ENCODE results near the gene YPEL5.
"Not testable (repeated sequence)": the region's sequence is repeated elsewhere in the genome, so short reads cannot be mapped to it uniquely, and the experiment has no call there.

Gene YPEL5

DNA sequence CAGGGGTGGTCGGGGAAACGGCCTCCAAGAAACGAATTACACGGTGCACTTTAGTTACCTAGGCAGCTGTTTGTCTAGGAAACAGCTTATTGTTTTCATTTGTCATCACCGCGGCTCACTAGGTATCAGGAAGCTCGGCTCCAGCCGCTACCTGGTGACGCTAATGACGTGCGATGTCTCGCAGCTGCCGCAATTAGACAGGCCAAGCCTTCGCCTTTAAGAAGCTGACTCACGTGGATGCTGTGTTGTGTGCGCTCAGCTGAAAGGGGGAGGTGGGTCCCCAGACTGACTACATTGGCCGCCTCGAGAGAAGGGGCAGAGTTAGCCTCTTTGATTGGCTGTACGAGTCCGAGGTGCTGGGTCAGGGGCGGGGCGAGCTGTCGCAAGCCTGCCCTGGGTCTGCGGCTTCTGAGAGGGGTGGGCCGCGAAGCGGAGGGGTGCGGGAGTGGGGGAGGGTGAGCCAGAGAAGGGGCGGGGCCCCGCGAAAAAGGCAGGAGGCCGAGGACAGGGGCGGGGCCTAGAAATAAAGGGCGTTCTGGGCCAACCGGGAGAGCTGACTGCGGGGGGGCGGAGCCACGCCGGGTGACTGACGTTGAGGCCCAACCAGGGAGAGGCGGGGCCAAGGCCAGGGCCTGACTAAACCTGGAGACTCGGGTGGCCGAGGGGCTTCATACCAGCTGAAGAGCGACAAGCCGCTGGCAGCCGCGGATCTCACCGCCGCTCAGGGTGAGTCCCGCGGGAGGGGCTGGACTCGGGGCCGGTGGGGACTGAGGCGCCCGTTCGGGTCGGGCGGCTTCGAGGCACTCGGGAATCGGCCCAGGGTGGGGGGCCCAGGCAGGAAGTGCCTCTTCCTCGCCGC is at the start of gene YPEL5:
TSS of gene YPEL5 (plus strand) at position 671 of the 859 bp plus-strand sequence. CDS start 9,645 bp downstream, outside the sequence.
- DNase-seq: peak; percentile 99

DNA sequence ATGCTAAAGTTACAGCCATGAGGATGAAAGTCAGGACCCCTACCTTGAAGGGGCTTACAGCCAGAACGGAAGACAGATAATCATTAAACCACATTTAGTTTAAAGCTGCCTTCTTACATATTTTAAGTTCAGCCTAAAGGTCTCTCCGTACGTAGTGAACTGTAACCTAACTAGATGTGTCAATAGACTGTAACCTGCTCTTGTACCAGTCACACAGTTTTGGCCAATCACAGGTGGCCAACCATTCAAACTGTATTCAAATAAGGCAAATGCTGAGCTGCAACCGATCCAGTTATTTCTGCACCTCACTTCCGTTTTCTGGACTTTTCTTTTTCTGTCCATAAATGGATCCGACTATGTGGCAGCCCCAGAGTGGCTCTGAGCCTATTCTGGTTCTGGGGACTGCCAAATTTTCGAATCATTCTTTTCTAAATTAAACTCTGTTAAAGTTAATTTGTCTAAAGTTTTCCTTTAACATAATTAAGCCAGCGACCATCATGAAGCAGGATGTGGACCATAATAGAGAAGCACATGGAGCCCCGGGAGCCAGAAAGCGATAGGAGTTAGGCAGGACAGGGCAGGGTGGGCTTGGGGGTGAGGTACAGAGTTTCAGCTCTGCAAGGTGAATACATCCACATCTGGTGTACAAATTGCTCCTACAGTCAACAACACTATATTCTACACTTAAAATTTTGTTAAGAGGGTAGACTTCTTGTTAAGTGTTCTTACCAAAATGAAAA is 48.4 kb upstream of the YPEL5 start:
- DNase-seq: no peak

DNA sequence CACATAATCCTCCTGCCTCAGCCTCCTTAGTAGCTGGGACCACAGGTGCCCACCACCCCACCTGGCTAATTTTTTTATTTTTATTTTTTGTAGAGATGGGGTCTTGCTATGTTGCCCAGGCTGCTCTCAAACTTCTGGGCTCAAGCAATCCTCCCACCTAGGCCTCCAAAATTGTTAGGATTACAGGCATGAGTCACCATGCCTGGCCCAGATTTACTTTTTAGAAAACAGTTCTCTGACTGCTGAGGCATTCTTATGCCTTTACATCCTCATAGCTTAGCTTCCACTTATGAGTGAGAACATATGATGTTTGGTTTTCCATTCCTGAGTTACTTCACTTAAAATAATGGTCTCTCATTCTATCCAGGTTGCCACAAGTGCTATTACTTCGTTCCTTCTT is 47.4 kb upstream of the YPEL5 start:
- not testable (repeated sequence) for DNase-seq

DNA sequence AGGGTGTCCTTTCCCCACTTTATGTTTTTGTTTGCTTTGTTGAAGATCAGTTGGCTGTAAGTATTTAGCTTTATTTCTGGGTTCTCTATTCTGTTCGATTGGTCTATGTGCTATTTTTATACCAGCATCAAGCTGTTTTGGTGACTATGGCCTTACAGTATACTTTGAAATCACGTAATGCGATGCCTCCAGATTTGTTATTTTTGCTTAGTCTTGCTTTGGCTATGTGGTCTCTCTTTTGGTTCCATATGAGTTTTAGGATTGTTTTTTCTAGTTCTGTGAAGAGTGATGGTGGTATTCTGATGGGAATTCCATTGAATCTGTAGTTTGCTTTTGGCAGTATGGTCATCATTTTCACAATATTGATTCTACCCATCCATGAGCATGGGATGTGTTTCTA is 46.1 kb upstream of the YPEL5 start:
- not testable (repeated sequence) for DNase-seq

DNA sequence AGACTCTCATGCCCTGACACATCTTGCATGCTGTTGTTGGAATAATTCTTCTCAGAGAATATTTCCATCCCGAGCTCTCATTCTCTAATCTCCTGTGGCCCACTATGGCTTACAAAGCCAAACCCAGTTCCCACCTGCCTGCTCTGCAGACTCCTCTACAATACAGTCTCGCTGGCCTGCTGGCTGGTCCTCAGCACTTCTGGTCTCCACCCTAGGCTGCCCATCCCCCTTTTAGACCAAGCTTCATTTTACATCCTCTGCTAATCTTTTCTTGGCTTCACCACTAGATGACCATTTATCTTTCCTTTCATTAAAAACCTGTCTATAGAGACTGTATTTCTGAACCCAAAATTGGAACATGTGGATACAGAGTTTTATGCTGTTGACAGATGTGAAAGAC is 42.5 kb upstream of the YPEL5 start:
- DNase-seq: no peak

DNA sequence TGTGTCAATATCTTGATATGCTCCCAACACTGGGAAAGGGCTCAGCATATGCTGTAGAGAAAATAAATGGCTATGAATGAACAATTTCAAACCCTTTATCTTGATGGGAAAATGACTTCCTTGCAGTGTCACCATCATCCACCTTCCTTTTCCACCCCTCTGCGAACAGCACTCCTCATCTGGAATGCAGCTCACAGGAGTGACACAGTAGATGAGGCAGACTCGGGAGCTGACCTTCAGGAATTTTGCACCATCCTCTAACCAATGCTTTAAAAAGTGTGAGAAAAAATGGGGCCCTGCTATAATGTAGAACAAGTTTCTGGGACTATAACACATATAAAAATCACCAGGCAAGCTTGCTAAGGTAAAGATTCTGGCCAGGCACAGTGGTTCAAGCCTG is 41.3 kb upstream of the YPEL5 start:
- no peak for DNase-seq

DNA sequence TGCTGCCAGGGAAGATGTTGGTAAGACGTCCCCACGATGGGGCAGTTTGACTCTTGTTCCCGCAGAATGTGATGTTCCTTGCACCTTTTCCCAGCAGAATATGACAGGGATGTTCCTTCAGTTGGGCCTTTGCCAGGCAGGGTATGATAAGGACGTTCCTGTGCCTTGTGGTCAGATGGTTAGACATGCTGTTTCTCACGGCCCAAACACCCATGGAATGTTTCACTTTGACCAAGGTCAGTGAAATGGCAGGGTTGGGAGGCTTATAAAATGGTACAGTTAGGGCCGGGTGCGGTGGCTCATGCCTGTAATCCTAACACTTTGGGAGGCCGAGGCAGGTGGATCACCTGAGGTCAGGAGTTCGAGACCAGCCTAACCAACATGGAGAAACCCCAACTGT is 40.3 kb upstream of the YPEL5 start:
- no peak for DNase-seq

DNA sequence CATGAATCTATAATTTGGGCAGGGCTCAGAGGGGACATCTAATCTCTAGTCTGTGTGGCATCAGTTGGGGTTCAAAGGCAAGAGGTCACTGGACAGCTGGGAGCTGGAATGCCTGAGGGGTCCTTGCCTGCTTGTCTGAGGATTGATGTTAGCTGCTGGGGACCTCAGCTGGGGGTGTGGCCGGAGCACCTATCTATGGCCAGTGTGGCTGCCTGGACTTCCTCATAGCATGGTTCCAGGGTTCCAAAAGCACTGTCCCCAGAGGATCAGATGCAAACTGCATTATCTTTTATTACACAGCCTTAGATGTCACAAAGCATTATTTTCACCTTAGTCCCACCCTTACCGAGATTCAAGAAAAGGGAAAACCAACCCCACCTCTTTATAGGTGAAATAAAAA is 38.6 kb upstream of the YPEL5 start:
- DNase-seq: no peak

DNA sequence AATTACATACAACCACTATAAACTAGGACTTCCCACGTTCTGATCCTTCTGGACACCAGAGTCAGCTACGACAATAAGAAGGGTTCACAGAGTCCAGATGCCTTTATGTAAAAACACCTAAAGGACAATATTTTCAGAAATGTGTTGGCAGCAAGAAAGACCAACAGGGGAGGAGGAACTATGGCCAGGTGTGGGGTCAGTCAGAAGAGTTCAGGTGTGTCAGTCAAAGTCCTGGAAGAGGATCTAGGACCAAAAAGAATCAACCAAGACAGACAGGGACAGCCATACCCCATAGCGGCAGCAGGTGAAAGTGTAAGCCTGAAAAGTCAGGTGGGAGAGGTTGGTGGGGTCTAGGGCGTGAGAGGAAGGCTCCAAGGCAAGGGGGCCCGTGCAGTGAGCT is 38.0 kb upstream of the YPEL5 start:
- DNase-seq: no peak

DNA sequence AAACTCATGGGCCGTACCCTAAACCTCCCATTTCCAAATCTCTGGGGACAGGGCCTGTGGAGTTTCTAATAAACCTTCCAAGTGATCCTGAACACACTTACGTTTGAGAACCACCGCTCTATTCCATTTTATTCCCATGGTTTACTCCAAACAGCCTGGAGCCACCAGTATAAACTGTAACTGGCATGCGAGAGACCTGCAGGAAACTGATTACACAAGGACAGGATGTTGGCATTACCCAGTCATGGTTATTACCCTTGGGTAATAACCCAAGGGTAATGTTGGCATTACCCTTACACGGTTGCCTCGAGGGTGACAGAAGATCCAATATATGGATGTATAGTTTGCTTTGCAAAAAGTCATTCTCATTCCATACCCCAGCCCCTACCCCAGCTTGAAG is 37.0 kb upstream of the YPEL5 start:
- DNase-seq: no peak

DNA sequence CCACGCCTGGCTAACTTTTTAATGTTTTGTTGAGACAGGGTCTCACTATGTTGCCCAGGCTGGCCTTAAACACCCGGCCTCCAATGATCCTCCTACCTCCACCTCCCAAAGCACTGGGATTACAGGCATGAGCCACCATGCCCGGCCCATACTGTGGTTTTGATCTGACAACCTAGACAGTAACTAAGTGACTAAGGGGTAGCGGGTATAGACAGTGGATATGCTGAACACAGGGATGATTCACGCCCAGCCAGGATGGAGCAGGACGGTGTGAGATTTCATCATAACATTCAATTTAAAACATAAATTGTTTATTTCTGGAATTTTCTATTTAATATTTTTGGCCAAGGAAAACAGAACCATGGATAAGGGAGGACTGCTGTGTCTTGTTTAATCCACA is 36.0 kb upstream of the YPEL5 start:
- DNase-seq: no peak

DNA sequence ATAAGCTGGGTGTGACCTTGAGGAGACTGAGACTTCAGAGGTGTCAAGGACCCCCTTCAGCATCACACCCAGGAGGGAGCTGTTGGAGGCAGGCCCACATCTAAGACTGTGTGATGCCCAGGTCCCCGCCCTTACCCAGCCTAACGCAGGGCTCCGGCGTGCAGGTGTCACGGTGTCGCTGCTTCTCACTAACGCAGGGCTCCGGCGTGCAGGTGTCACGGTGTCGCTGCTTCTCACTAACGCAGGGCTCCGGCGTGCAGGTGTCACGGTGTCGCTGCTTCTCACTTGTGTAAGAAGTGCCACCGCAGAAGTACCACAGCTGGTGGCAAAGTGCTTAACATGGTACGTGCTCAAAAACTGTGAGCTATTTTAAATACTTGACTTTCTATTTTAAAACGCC is 35.6 kb upstream of the YPEL5 start:
- not testable (repeated sequence) for DNase-seq

DNA sequence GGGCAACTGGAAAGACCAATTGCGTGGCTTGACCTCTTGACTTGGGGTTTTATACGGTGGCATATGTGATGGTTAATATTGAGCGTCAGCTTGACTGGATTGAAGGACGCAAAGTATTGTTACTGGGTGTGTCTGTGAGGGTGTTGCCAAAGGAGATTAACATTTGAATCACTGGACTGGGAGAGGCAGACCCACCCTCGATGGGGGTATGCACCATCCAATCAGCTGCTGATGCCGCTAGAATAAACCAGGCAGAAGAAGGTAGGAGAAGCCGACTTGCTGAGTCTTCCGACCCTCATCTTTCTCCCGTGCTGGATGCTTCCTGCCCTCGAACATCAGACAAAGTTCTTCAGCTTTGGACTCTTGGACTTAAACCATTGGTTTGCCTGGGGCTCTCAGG is 34.2 kb upstream of the YPEL5 start:
- no peak for DNase-seq

DNA sequence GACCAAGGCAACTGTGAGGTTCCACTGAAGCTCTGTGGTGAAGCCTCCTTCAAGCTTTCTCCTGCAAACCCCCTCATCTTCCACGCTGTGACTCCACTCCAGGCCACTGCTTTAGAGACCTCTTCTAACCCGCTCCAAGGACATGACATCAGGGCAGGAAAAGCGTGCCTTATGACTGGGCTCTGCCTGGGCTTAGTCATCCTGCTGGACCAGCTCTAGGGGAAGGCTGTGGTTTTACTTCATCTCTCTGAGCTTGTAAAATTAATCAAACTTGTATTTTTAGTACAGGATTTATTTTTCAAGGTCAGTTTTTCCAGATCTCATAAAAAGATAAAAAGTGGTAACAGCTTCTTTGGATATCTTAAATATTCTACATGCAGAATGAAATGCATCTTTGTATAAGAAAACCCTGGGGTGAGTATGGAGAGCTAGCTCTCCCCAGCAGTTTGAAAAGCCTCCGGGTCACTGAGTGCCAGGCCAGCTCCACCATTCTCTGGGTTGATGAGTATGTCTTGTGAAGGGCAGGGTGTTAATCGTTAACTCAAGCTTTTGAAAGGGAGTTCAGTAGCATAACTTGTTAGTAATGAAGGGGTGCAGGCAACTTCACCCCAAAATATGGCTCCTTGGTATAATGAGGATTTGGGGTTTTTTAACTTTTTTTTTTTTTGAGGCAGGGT is 33.1 kb upstream of the YPEL5 start:
- DNase-seq: no peak

DNA sequence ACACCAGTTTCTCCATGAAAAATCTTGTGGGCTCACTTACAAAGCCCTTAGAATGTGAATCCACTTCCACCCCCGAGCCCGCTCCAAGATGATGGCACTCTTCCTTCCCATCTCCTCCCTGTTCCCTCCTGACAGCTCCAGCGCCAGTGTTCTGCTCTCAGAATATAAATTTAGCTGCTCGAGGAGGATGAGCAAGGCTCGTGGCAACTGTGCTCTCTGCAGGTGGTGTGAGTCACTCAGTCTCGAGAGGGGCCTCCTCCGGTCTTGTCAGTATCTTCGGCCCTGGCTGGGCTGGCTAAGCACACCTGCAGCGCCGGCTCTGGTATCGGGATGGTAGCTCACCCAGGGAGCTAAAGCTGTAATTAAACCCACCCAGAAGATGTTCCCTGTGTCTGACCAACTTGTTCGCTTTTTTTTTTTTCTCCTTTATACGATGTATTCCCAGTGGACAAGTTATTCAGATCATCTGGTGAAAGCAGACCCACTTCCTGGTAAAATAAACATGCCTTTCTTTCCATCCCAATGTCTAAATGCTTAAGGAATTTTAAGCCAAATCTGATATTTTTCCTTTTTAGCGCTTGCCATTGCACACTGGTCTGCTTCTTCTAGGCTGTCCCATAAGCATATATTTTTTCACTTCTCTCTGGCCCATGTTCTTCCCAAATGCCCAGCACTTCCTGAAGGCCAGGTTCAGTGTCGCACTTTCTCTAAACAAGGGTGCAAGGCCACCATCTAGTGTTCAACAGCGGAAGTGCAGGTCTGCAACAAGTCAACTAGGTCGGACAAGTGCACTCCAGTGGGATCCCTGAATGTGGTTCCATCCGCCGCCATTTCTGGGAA is 31.4 kb upstream of the YPEL5 start:
- DNase-seq: peak; percentile 64

DNA sequence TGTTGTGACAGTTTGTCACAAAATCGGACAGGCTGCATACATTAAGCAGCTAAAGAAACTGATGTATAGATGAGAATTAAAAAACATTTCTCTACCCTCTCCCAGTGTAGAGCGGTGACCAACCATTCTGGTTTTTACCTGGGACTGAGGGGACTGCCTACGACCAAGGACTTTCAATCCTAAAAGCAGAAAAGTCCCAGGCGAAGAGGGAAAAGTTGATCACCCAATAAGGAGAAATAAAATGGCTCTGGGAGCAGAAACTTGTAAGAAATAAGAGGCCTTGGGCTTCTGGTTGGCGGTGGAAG is 30.9 kb upstream of the YPEL5 start:
- no peak for DNase-seq

DNA sequence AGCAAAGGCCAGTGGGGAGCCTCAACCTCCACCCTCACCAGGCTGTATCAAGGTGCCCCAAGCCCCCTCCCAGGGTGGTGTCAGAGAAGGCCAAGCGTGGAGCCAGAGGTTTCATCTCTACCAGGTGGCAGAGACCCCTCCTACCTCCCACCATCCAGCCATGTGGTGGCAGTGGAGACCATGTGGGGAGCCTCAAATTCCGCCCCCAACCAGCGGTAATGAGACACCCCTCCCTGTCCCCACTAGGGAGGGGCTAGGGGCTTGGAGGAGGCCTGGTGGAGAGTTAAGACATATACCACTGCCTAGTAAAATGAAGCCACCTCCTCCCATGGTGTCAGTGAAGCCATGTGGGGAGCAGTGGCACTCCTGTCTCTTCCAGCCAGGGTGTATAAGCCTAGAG is 24.4 kb upstream of the YPEL5 start:
- no peak for DNase-seq

DNA sequence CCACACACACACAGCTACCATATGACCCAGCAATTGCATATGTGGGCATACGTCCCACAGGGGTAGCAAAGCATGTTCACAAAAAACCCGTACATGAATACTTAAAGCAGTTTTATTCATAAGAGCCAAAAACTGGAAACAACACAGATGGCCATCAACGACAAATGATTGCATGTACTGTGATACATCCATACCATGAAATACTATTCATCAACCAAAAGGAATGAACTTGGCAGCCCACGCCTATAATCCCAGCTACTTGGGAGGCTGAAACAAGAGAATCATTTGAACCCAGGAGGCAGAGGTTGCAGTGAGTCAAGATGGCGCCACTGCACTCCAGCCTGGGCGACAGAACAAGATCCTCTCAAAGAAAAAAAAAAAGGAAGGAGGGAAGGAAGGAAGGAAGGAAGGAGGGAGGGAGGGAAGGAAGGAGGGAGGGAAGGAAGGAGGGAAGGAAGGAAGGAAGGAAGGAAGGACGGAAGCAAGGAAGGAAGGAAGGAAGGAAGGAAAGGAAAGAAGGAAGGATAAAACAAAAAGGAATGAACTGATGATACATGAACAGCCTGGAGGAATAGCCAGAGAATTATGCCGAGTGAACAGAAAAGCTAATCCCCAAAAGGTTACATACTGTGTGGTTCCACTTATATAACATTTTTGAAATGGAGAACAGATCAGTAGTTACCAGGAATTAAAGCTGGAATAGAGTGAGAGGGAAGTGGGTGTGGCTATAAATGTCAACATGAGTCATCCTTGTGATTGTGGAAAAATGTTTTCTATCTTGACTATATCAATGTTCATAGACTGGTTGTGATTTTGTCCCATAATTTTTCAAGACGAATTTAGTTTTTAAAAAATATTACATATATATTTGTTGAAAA is 19.6 kb upstream of the YPEL5 start:
- no peak for DNase-seq

DNA sequence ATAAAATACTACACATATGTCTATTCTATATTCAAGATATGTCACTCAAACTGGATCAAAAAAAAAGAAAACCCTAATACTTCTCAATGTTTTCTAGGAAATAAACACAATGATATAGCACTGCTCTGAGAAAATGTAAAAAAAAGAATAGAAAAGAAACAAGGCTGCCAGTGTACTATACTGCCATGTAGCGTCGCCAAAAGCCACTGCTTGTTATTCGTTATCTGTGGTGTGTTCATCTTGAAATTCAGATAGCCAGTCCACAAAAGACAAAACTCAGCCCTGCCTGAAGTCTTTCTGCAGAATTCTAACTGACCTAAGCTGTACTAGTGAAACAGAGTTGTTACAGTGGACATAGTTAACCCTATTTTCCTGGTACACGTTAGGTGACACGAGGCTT is 12.2 kb upstream of the YPEL5 start:
- DNase-seq: no peak

DNA sequence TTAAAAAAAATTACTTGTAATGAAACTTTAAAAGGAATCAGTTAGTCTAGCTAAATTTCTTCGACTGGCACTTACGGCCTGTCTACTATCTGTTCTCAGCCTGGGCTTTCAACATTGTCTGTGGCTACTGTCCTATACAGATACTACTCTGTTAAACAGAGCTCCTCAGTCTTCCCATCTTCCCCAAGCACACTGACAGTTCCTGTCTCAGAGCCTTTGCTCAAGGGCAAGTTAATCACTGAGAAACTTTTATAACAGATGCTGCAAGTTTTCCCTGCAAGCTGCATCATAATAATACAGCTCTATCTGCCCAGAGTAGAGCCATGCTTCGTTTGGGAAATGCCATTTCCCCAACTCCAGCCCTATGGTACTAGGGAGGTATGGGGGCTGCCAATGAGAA is 11.3 kb upstream of the YPEL5 start:
- DNase-seq: no peak

DNA sequence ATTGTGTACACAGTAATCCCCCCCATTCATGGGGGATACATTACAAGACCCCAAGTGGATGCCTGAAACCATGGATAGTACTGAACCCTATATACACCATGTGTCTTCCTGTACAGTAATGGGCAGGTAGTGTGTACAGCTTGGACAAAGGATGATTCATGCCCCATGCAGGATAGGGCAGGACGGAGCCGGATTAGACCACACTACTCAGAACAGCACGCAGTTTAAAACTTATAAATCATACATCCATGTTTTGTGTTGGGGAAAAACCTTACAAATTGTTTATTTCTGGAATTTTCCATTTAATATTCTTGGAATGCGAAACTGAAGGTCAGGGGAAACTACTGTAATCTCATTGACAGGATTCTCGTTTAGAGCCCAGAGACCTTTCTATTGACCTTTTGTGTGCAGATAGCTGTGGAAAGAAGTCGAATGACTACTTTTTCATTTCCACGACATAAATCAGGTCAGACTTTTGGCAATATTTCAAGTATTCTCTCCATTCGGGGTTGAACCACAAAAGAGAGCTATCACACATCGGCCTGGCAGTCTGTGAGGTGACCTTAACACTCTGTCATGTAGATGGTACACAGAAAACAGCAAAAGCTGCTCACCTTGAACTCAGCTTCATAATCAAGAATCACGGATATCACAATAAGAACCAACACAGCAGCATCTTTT is 9.9 kb upstream of the YPEL5 start:
- no peak for DNase-seq
